Rectal smooth muscle tissue (tissue), 1 donor: ENCODE measurements around the gene CAPS.
"Not testable (repeated sequence)": the region's sequence is repeated elsewhere in the genome, so short reads cannot be mapped to it uniquely, and the experiment has no call there.

ENCODE experiments used
- H3K27ac ChIP-seq: one replicate; pipeline ENCODE4 v1.7.0; 2013; ENCODE audit warnings: low read depth, low read length, inconsistent platforms
- H3K27me3 ChIP-seq: one replicate; pipeline ENCODE4 v1.7.0; 2013; ENCODE audit warnings: low read length; ENCODE audit not compliant: control insufficient read depth, insufficient read depth
- H3K36me3 ChIP-seq: one replicate; pipeline ENCODE4 v1.7.0; 2013; ENCODE audit warnings: low read length; ENCODE audit not compliant: control insufficient read depth, insufficient read depth
- H3K4me1 ChIP-seq: one replicate; pipeline ENCODE4 v1.7.0; 2013; ENCODE audit warnings: low read length; ENCODE audit not compliant: control insufficient read depth, insufficient read depth
- H3K4me3 ChIP-seq: one replicate; pipeline ENCODE4 v1.7.0; 2013; ENCODE audit warnings: low read length
- H3K9ac ChIP-seq: one replicate; pipeline ENCODE4 v1.7.0; 2013; ENCODE audit warnings: low read length

Gene CAPS

DNA sequence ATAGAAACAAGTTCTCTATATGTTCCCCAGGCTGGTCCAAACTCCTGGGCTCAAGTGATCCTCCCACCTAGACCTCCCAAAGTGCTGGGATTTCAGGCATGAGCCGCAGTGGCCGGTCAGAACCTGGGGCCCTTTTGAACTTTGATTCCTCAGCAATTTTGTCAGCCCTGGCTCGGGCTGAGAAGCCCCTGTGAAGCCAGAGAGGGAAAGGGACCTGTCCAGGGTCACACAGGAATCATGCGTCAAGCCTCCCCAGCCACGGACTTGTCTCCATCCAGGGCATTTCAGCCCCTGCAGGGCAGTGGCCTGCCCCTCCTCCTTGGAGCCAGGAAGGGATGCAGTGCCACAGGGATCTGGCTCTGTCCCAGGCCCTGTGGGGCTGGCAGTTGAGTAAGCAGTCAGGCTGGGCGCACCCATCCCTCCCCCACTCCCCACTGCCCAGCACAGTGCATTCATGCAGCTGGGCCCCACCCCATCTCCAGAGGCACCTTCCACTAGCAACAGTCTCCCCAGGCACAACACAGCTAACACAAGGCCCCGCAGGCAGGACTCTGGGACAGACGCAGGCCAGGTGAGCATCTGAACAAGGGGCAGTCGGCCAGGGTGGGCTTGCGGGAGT is at the start of gene CAPS:
Gene CAPS, plus strand, starts transcription at position 516 of the 619 bp plus-strand sequence. CDS start 153 bp downstream, outside the sequence.
- Histone ChIP-seq H3K4me1 (peaks cover 2% of the 10 kb centered on the region), H3K27me3 (no peaks in the 10 kb centered on the region), H3K27ac (no peak within 1 kb of the TSS), H3K36me3 (peaks cover 27% of the 10 kb centered on the region), H3K9ac (no peak within 1 kb of the TSS), H3K4me3 (no peak within 1 kb of the TSS)

GRCh38 chr19:5864725-5865486 is 49.1 kb upstream of the CAPS start:
- no peak overlapping the region for H3K4me3 ChIP-seq
- H3K27me3 ChIP-seq, result no peaks in the 10 kb centered on the region
- H3K4me1 ChIP-seq, result no peaks in the 10 kb centered on the region
- H3K27ac ChIP-seq, result no peak overlapping the region
- no peaks in the 10 kb centered on the region for H3K36me3 ChIP-seq
- H3K9ac ChIP-seq, result no peak overlapping the region

- Histone ChIP-seq H3K4me3 (no peak overlapping the region), H3K9ac (no peak overlapping the region), H3K27ac (no peak overlapping the region), H3K27me3 (no peaks in the 10 kb centered on the region), H3K4me1 (no peaks in the 10 kb centered on the region), H3K36me3 (no peaks in the 10 kb centered on the region)
Measured at GRCh38 chr19:5865772-5866171, 48.3 kb upstream of the CAPS start.

DNA sequence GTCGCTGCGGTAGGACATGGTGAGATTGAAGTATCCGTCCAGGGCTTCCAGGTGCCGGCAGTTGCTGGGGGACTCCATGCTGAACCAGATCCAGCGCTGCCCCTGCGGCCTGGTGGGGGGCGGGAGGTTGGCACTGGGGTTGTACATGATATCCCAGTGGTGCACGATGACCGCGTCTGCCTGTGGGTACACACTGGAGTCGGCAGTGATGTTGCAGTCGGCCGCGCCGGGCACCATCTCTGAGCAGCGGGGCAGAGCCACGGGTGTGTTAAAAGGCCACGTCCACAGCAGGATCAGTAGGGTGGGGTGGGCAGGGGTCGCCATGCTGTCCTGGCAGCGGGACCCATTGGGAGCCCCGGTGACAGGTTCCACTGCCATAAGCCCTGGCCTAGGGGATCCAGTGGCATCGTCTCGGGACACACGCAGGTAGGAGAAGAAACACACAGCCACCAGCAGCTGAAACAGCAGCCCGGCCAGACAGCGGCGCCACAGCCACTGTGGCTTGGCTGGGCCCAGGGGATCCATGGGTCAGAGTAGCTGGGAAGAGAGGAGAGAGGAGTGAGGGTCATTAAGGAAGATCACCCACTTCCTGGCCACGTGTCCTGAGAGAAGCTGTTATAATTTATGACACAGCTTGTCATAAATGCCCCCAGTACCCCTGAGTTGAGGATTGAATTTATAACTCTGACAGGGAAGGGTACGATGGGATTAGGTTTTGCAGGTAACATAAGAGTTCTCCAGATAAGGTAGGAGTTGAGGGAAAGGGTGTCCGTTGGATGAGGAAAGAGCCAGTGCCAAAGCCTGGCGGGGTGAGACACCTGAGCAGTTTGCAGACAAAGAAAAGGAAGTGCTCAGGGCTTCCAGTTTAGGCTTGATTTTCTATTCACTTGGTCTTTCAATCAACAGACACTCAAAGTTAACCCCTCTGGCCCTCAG is 46.6 kb upstream of the CAPS start:
- H3K27ac ChIP-seq, result no peak overlapping the region
- no peak overlapping the region for H3K9ac ChIP-seq
- no peak overlapping the region for H3K4me3 ChIP-seq
- H3K4me1 ChIP-seq, result no peaks in the 10 kb centered on the region
- no peaks in the 10 kb centered on the region for H3K36me3 ChIP-seq
- no peaks in the 10 kb centered on the region for H3K27me3 ChIP-seq

DNA sequence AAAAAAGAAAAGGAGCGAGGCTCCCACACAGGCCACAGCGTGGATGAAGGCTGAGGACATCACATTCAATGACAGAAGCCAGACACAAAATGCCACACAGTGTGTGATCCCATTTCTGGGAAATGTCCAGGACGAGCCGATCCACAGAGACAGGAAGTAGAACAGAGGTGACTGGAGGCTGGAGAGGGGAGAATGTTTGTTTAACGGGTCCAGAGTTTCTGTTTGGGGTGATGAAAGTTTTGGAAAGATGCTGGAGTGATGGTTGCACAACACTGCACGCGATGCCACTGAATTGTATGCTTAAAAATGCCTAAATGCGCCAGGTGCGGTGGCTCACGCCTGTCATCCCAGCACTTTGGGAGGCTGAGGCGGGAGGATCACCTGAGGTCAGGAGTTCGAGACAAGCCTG is 43.1 kb upstream of the CAPS start:
- Histone ChIP-seq H3K27ac (no peak overlapping the region), H3K36me3 (no peaks in the 10 kb centered on the region), H3K9ac (no peak overlapping the region), H3K4me1 (no peaks in the 10 kb centered on the region), H3K27me3 (no peaks in the 10 kb centered on the region), H3K4me3 (no peak overlapping the region)

- no peak overlapping the region for H3K4me3 ChIP-seq
- H3K36me3 ChIP-seq, result no peaks in the 10 kb centered on the region
- no peaks in the 10 kb centered on the region for H3K27me3 ChIP-seq
- H3K9ac ChIP-seq, result no peak overlapping the region
- no peak overlapping the region for H3K27ac ChIP-seq
- no peaks in the 10 kb centered on the region for H3K4me1 ChIP-seq
Measured at GRCh38 chr19:5873617-5874199, 40.3 kb upstream of the CAPS start.

DNA sequence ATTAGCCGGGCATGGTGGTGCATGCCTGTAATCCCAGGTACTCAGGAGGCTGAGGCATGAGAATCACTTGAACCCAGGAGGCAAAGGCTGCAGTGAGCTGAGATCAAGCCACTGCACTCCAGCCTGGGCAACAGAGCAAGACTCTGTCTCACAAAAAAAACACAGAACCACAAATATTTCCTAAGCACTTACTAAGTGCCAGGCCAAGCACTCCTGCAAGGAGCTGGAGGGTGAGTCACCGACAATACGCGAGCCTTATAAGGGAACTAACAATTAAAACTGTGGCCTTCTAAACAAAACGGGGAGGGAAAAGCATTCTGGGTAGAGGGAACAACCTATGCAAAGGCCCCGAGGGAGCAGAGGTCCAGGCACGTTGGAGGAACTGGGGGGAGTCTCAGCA is 39.6 kb upstream of the CAPS start:
- not testable (repeated sequence) for H3K27ac ChIP-seq, H3K36me3 ChIP-seq, H3K27me3 ChIP-seq, H3K9ac ChIP-seq, H3K4me3 ChIP-seq, H3K4me1 ChIP-seq

GRCh38 chr19:5877427-5877826 is 36.6 kb upstream of the CAPS start:
- H3K27me3 ChIP-seq, result no peaks in the 10 kb centered on the region

GRCh38 chr19:5877882-5878281 is 36.2 kb upstream of the CAPS start:
- Histone ChIP-seq H3K4me3 (no peak overlapping the region), H3K9ac (no peak overlapping the region), H3K36me3 (no peaks in the 10 kb centered on the region), H3K27me3 (no peaks in the 10 kb centered on the region), H3K27ac (no peak overlapping the region), H3K4me1 (peaks cover 12% of the 10 kb centered on the region)

More at GRCh38 chr19:5877427-5877826, 36.6 kb upstream of the CAPS start:
- H3K27ac ChIP-seq, result no peak overlapping the region
- no peaks in the 10 kb centered on the region for H3K36me3 ChIP-seq
- peaks cover 12% of the 10 kb centered on the region for H3K4me1 ChIP-seq
- H3K4me3 ChIP-seq, result no peak overlapping the region
- no peak overlapping the region for H3K9ac ChIP-seq

- Histone ChIP-seq H3K27me3 (no peaks in the 10 kb centered on the region), H3K4me3 (no peak overlapping the region), H3K27ac (peak overlapping the region; percentile 72), H3K36me3 (no peaks in the 10 kb centered on the region), H3K9ac (no peak overlapping the region), H3K4me1 (peaks cover 12% of the 10 kb centered on the region)
Measured at GRCh38 chr19:5880196-5880595, 33.9 kb upstream of the CAPS start.

DNA sequence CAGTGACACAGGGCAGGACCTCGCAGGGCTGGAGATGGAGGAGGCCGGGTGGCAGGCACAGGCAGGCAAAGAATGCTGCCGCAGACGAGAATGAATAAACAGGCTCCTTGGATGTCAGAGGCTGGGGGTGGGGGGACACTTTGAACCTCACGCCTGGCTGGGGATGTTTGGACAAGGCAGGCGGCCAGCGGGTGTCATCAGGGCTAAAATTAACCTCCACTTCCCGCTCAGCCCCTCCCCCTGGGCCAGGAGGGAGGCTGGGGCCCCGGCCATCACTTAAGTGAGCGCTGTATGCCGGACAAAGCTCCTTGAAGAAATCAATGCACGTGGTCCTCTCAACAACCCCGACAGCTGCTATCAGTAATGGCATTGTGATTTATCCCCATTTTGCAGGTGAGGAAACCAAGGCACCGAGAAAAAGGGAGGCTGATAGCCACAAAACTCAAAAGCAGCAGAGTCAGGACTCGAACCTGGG is 33.4 kb upstream of the CAPS start:
- Histone ChIP-seq H3K27me3 (no peaks in the 10 kb centered on the region), H3K9ac (no peak overlapping the region), H3K4me3 (no peak overlapping the region), H3K4me1 (peaks cover 12% of the 10 kb centered on the region), H3K36me3 (no peaks in the 10 kb centered on the region), H3K27ac (peak overlapping the region; percentile 72)
